Measurements from ENCODE around the gene HNRNPA0. TPM values are rescaled to one million over a fixed set of nuclear protein-coding genes. Genes with fewer than 3 reads are reported as not detected.
A peak's percentile ranks its signal among the peaks of the same experiment; 100 is the strongest.

The HNRNPA0 gene
- total RNA-seq, 6 donors from 2014 or later = 8.4 to 26.3 (median 14.6) TPM

GRCh38 chr5:137695651-137696428 lies 58.3 kb downstream of the HNRNPA0 start:
- peak in 1 of 2 donors; percentile 34 for DNase-seq

More at GRCh38 chr5:137695651-137696428, 58.3 kb downstream of the HNRNPA0 start:
- no peaks in the 10 kb centered on the region for H3K36me3 ChIP-seq
- peak overlapping the region; percentile 19 to 57 (median 51) for H3K27ac ChIP-seq
- H3K27me3 ChIP-seq = no peaks in the 10 kb centered on the region
- no peak overlapping the region for H3K4me3 ChIP-seq
- peak in 1 of 2 donors; percentile 47 for TF ChIP-seq POLR2AphosphoS5 (IDR thresholded peaks at IDR 0.05)
- TF ChIP-seq CTCF (IDR thresholded peaks at IDR 0.05) = peak in 1 of 6 experiments; percentile 28
- no peak for TF ChIP-seq POLR2A (IDR thresholded peaks at IDR 0.05)
- no peak for TF ChIP-seq EP300 (IDR thresholded peaks at IDR 0.05)
- 27 to 64% methylated on average over 4 of the region's 4 CpGs for WGBS, 2 donors
- H3K9me3 ChIP-seq = no peaks in the 10 kb centered on the region
- peak in 1 of 2 donors; percentile 58 for ATAC-seq (ENCODE audit: low FRiP score in 2 of 2)
- peaks cover 0 to 14% (median 10%) of the 10 kb centered on the region in 4 donors for H3K4me1 ChIP-seq

Other genes starting within 250 kb of the HNRNPA0 start
- gene KLHL3, start 18.3 kb downstream of the HNRNPA0 start, total RNA-seq = 10 to 100 TPM in 1 of 6 donors, 1 to 10 TPM in 5; 2.7 to 17.8 (median 5.2) TPM
- gene MYOT, start 113.5 kb upstream of the HNRNPA0 start, total RNA-seq = not detected
- not detected for gene PKD2L2, start 135.1 kb upstream of the HNRNPA0 start, total RNA-seq